Cerebellar cortex (tissue), 1 donor: ENCODE measurements around the gene MAML3.
A peak's percentile ranks its signal among the peaks of the same experiment; 100 is the strongest.

Source experiments
- DNase-seq: peaks from one replicate; pipeline ENCODE4 v3.0.0-alpha.2; 2015; ENCODE audit warnings: low spot score

Gene MAML3

DNA sequence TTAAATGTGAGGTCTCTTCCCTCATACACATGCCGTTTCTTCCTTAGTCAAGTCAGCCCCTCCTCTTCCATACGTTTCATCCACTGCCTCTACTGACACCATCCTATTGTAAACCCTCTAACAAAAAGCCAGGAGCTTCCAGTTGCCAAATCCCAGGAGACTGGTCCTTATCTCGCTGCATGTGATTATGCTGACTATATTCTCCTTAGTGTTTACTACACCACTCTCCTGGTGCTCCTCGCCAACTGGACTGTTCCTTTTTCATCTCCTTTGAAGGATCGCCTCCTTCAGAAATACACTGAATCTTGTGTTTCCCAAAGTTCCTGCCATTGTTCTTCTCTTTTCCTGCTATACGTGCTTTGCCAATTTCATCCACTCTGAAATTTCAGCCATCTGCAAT is 27.7 kb downstream of the MAML3 start:
- no peak for DNase-seq

DNA sequence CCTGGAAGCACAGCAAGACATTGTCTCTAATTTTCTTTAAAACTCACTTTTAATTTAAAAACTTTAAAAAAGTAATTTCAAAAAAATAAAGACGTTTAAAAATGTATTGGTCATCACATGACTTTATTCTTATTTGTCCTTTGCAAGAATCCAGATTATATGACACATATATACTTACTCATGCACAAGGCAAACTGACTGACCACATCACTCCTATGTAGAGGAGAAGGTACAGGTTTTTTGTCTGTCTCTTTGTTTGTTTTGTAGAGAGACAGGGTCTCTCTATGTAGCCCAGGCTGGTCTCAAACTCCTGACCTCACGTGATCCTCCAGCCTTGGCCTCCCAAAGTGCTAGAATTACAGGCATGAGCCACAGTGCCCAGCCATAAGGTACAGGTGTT is 28.6 kb downstream of the MAML3 start:
- no peak for DNase-seq

DNA sequence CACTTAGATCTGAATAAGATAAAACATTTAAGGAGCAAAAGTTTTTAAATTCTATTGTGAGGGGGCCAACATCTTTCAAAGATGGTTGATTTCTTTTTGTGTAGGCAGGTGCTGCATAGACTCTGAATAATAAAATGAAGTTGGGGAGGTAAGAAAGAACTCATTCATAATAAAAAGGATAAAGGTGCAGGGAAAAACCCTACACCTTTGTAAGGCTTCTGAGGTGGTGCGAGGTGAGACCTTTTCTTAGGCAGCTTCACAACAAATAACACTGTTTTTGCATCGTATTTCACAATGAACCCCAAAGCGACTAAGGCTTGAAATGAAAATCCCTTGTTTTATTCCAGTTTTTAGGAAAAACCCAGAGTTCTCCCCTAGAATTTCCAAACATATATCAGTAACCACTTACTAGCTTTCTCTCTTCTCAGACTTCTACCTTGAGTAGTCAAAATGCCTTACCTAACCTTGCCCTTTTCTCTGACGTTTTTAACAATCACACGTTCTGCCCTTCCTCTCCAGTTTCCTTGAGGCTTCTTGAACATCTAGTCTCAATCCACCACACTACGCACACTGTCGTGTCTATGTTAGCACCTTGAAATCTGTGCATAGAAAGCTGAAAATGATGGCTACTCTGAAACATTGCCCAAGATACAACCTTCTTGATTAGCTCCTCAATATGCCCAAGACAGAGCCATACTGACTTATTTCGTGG is 30.2 kb downstream of the MAML3 start:
- no peak for DNase-seq

DNA sequence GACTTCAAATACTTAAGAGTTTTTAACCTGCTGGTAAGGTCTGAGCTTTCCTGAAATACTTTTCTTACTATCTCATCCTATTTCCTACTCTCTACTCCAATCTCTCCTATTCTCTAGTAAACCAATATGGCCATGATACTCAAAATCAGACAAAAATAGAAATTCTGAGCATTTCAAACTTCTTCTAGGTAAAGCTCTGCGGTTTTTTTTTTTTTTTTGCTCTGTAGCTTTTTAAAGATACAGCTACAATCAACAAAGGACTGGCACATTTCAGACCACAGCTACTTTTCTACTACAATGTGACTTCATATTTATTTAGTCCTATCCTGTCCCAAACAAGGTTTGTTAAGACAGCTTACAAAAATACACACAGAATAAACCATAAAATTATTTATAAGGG is 31.1 kb downstream of the MAML3 start:
- DNase-seq: no peak

DNA sequence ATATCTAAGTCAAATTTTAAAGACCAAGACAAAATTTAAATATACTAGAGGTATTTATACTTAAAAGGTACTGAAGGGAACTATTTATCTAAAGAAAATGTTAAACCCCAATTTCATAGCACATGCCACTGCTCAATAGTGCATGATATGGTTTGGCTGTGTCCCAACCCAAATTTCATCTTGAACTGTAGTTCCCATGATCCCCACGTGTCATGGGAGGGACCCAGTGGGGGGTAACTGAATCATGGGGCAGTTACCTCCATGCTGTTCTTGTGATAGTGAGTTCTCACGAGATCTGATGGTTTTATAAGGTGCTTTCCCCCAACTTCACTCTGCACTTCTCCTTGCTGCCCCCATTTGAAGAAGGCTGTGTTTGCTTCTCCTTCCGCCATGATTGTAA is 32.3 kb downstream of the MAML3 start:
- no peak for DNase-seq

DNA sequence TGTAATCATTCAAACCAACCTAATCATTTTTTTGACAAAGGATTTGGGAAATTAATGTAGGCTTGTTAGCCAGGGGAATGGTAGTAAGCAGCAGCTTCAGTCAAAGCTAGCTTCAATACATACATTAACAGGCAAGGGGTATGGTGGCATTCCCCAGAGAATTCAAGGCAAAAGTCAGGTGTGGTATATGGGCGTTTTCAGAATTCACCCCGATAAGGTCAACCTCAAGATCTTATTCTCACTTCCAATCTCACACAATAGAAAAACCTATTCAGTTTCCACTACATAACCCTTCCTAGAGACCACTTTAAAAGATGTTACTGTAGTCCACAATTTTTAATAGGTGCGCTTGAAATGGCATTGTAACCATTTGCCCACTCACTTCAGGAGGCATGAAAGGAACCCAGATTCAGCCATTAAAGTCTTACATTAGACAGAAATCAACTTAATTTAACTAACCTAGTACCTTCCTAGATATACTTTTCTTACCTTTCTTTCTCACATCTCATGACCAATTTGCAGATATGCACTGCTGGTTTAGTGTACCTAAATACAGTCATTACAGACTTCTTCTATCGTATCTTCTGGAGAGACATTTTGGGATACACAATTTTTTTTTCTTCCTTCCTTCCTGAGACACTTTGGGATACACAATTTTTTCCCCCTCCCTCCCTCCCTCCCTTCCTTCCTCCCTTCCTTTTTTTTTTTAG is 34.9 kb downstream of the MAML3 start:
- DNase-seq: no peak

DNA sequence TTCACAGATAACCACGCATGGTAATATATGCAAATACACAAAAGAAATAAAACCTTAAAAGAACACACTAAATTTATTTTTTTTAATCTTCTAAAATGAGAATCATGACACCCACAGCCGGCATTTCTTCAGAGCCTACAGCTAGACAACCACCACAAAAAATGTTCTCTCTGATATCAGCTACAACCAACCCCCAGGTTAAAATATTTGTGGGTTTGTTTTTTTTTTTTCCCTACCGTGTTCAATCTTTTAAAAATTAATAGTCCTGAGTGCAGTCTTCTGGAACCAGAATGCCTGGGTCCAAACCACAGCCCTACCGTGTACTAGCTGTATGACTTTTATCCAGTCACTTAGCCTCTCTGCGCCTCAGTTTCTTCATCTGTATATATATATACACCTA is 36.0 kb downstream of the MAML3 start:
- DNase-seq: no peak

GRCh38 chr4:140116442-140117104 is 37.4 kb downstream of the MAML3 start:
- DNase-seq: no peak

- DNase-seq: no peak
Measured at GRCh38 chr4:140115140-140115539, 38.8 kb downstream of the MAML3 start.

- peak; percentile 35 for DNase-seq
Measured at GRCh38 chr4:140113653-140114052, 40.3 kb downstream of the MAML3 start.

- DNase-seq: no peak
Measured at GRCh38 chr4:140112576-140112975, 41.4 kb downstream of the MAML3 start.

DNA sequence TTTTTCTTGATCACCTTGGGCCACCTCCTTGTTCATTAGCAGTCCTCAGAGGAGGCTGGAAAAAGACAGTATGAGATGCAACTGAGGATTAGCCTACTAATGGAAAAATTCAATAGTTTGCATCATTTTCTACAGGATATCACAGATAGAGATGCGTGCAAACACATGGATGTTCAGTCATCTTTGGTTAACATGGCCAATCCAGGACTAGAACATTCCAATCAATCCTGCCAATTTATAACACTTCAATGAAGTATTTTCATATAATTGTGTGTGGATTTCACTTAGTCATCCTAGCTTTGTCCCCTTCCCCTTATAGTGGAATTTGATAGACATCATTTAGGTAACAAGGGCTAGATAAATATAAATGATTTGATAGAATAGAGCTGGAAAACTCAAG is 42.7 kb downstream of the MAML3 start:
- no peak for DNase-seq

DNA sequence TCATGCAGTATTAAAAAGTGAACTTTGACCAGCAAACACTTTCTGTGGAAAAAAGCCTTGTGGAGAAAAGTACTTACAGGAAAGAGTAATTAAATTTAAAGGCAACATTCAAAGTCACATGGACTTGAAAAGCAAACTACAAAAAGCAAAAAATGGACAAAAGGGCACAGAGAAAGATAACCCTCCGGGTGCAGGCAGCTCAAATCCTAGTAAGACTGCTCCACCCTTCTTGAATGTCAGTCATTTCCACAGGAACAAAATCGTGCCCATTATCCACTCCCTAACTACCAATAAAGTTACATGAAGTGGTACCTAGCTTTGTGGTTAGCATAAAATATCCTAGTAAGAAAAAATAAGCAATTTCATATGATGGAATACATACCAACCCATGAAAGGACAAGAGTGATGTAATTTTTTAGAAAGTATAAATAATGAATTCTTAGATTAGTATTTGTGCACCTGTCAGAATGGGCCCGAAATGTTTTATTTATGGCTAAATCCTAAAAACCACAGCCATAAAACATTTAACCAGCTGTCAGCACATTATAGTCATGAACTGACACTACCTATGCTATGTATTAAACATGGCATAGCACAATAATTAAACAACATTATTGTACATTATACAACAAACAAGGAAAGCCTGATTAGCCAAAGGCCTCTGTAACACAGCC is 43.3 kb downstream of the MAML3 start:
- no peak for DNase-seq

DNA sequence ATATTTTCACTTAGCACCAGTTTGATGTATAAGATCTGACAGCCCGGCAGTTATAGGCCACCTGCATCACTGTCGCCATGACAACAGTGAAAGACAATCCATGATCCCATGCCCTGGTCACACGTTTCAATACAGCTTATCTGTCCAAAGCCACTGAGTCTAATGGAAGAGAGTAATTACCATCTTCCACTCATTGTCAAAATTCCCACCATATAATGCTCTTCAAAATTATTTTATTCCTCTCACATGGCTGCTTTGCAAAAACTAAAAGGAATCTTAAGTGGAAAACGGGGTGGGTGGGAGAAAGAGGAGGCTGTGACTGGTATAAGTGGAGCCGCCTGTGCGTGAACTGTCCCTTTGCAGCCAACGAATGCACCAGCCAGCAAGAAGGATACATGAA is 44.2 kb downstream of the MAML3 start:
- peak; percentile 72 for DNase-seq

- no peak for DNase-seq
Measured at GRCh38 chr4:140109292-140109691, 44.7 kb downstream of the MAML3 start.

DNA sequence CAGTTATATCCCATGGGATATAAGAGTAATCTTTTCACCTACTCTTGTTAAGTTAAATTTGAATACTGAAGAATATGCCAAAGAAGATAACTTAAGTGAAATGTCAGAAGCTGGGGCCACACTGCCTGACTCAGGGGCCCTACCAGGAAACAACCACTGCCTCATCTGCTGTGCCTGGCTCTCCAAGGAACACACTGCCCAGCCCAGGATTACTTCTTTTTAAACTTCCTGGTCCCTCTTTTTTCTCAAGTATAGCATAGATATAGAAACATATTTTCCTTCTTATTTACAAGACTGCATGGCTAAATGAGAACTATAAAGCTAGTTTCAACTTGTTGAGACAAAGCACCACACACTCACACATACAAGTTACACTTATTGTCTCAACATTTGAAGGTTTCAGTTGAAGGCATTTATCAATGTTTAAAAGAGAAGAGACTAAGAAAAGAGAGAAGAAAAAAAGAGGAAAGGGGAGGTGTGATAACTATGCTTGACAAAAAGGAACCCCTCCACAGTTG is 45.2 kb downstream of the MAML3 start:
- DNase-seq: no peak

DNA sequence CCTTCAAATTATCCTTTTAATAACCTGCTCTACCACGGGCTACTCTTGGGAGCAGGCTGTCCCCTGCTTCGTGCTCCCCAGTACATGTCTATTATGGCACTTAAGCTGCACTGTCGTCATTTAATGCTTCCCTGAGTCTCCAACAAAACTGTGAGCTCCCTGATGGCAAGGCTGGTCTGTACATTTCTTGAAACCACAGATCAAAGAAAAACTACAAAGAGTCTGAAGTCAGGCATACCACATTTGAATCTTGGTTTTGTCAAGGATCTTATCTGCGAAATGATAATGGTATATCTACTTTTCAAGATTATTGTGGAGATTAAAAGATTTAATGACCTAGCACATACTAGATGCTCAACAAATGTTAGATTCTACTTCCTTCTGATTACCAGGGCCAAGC is 45.7 kb downstream of the MAML3 start:
- no peak for DNase-seq

DNA sequence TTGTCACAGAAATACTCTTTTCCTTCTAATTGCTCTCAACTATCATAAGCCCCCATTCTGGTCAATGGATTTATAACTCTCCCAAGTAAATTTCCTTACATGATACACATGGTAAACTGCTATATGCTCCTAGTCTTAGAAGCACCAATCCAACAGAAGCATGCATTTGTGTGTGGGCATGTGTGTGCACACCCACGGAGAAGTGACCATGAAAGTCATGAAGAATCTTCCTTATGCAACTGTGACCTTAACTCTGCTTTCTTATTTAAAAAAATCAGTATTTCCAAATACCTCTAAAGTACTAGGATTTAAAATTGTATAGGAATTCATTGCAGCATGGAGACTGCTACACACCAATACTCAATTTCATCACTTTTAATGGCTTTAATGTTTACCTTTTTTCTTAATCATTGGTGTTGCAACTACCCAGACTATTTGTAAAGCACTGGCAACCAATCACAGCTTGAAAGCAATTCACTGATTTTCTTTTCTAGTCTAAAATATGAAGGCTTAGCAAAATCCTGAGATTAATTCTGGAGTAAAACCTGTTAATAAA is 47.6 kb downstream of the MAML3 start:
- no peak for DNase-seq

- no peak for DNase-seq
Measured at GRCh38 chr4:140105436-140105835, 48.5 kb downstream of the MAML3 start.

GRCh38 chr4:140103676-140104075 is 50.3 kb downstream of the MAML3 start:
- peak; percentile 64 for DNase-seq

DNA sequence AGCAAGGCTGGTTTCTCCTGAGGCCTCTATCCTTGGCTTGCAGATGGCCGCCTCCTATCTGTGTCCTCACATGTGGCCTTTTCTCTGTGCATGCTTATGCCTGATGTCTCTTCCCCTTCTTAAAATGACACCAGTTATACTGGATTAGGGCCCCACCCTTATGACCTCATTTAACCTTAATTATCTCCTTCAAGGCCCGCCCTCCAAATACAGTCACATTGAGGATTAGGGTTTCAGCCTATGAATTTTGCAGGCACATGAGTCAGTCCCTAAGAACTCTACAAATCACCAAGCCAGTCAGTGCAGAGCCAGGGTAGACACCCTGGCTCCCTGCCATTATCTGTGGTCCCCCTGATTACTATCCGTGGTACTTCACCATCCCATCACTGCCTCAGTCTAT is 51.6 kb downstream of the MAML3 start:
- DNase-seq: no peak

DNA sequence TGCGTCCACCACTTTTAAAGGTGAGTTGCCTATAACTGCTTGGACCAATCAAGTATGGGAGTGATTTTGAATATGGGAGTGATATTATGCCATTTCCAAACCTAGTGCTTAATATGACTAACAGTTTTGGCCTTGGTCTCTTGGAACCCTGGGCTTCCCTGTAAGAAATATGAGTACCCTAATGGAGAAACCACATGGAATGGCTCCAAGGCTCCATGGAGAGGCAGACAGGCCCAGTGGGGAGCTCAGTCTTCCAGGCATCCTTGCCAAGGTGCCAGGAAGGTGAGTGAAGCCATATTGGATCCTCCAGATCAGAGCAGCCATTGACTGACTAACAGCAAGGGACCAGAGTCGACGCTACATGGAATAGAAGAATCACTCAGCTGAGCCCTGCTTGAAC is 53.2 kb downstream of the MAML3 start:
- no peak for DNase-seq
